Ectodermal cell (in vitro differentiated cells): ENCODE results near the gene VARS2.

Experiments
- H3K27ac ChIP-seq: 2 replicates; pipeline ENCODE4 v1.7.0; 2013; ENCODE audit warnings: mild to moderate bottlenecking, low read depth, low read length; ENCODE audit not compliant: insufficient read depth, poor library complexity, severe bottlenecking
- H3K27me3 ChIP-seq: 2 replicates; pipeline ENCODE4 v1.7.0; 2013; ENCODE audit warnings: mild to moderate bottlenecking, low read length; ENCODE audit not compliant: insufficient read depth, control insufficient read depth, poor library complexity, severe bottlenecking
- H3K36me3 ChIP-seq: one replicate; pipeline ENCODE4 v1.7.0; 2013; ENCODE audit warnings: low read length; ENCODE audit not compliant: control insufficient read depth, insufficient read depth
- H3K4me1 ChIP-seq: one replicate; pipeline ENCODE4 v1.7.0; 2013; ENCODE audit warnings: low read length; ENCODE audit not compliant: control insufficient read depth, insufficient read depth
- H3K4me3 ChIP-seq: 2 replicates; pipeline ENCODE4 v1.7.0; 2013; ENCODE audit warnings: low read depth, low read length, control low read depth; ENCODE audit not compliant: insufficient read depth
- H3K9me3 ChIP-seq: 2 replicates; pipeline ENCODE4 v1.7.0; 2013; ENCODE audit warnings: mild to moderate bottlenecking, low read length, moderate library complexity; ENCODE audit not compliant: control insufficient read depth
- WGBS, 2 experiments: methylation state at CpG; one replicate each; pipeline ENCODE4 v1.1.7; 2013; ENCODE audit warnings: missing lambda C conversion rate in 2 of 2; 5-methylcytosine and 5-hydroxymethylcytosine counted together

The VARS2 gene

DNA sequence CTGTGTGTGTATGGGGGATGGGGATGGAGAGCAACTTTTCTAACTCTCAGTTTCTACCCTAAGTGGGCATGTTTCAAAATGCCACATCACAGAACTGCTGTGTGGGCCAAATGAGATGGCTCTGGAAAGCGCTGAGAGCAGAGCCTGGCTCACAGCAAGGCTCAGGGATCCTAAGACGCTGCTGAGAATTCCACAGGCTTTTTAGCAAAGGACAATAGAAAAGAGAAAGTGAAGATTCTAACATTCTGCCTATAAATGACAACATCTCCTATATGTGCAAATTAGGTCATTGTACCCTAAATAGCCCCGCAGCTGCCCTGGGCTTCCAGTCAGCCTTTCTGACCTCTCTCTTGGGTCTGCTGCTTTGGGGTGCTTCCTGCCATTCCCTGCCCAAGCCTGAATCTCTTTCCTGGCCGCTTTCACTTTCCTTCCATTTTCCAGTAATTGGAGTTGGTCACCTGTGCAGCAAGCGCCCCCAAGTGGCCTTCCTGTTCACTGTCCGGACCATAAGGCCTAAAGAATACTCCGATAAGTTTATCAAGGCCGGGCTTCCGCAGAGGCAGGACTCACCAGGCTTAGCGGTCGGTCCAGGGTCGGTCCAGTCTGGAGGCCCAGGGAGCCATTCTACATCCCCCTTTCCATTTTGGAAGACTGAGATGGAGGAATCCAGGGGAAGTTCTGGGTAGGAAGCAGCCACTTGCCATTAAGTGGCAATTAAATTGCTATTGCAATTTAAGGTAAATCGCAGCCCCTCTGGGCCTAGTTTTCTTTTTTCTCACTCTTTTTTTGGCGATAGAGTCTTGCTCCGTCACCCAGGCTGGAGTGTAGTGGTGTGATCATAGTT lies 36.4 kb upstream of the VARS2 start:
- Histone ChIP-seq H3K27me3 (no peaks in the 10 kb centered on the region), H3K36me3 (no peaks in the 10 kb centered on the region), H3K4me3 (no peak overlapping the region), H3K4me1 (peaks cover 21% of the 10 kb centered on the region), H3K27ac (no peak overlapping the region), H3K9me3 (peaks cover 1% of the 10 kb centered on the region)
- WGBS, 2 experiments: 23 to 28% methylated on average over 15 of the region's 15 CpGs

DNA sequence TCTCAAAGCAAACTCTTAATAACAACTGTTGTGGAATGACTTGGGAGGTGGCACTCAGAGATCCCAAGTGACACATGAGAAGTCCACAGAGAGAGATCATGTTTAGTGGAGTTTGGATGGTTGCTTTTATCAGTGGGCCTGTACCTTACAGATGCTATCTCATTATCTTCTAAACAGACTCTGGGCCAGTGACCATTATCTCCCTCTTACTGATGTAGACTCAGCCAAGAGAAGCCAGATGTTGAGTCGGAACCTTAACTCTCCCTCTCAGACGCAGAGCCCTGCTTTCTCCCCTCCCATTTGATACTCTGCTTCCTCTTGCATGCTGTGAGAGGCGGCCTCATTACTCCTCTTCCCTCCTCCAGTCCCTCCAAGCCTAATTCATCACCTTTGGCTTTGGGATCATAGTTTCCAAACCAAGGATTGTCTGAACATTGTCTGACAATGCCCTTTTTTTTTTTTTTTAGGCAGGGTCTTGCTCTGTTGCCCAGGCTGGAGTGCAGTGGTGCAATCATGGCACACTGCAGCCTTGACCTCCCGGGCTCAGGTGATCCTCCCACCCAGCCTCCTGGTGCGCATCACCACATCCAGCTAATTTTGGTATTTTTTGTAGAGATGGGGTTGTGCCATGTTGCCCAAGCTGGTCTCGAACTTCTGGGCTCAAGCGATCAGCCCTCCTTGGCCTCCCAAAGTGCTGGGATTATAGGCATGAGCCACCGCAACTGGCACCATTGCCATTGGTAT lies 34.2 kb upstream of the VARS2 start:
- H3K27ac ChIP-seq: peak overlapping the region; percentile 88
- WGBS, 2 experiments: 60 to 63% methylated on average over 8 of the region's 8 CpGs
- H3K27me3 ChIP-seq: no peaks in the 10 kb centered on the region
- peaks cover 21% of the 10 kb centered on the region for H3K4me1 ChIP-seq
- H3K36me3 ChIP-seq: no peaks in the 10 kb centered on the region
- H3K4me3 ChIP-seq: peak overlapping the region; percentile 55
- H3K9me3 ChIP-seq: no peaks in the 10 kb centered on the region

DNA sequence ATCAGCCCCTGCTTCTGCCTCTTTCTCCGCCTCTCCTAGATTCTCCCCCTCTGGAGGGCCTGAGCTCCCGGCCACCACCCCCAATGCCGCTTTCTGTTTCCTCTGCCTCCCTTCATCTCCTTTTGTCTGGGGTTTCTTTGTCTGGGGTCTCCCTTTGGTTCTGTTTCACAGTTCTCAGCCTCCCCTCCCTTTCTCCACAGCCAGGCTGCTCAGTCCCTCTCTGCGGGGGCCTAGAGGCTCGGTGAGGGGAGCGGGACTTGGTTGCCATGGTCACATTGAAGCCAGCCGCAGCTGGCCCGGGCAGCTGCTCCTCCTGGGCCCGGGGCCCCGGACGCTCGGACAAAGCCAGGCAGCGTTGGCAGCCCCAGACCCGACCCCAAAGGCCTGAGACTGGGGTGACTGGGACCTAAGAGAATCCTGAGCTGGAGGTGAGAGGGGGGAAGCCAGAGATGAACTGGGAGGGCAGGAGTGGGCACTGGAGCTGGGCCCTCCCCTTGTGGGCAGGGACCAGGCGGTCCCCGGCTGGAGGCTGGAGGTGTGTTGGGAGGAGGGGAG lies 33.3 kb upstream of the VARS2 start:
- H3K27me3 ChIP-seq: no peaks in the 10 kb centered on the region
- H3K4me3 ChIP-seq: peak overlapping the region; percentile 55
- no peaks in the 10 kb centered on the region for H3K36me3 ChIP-seq
- WGBS, 2 experiments: 0 to 1% methylated on average over 16 of the region's 16 CpGs
- no peaks in the 10 kb centered on the region for H3K9me3 ChIP-seq
- peak overlapping the region; percentile 88 for H3K27ac ChIP-seq
- peaks cover 21% of the 10 kb centered on the region for H3K4me1 ChIP-seq

DNA sequence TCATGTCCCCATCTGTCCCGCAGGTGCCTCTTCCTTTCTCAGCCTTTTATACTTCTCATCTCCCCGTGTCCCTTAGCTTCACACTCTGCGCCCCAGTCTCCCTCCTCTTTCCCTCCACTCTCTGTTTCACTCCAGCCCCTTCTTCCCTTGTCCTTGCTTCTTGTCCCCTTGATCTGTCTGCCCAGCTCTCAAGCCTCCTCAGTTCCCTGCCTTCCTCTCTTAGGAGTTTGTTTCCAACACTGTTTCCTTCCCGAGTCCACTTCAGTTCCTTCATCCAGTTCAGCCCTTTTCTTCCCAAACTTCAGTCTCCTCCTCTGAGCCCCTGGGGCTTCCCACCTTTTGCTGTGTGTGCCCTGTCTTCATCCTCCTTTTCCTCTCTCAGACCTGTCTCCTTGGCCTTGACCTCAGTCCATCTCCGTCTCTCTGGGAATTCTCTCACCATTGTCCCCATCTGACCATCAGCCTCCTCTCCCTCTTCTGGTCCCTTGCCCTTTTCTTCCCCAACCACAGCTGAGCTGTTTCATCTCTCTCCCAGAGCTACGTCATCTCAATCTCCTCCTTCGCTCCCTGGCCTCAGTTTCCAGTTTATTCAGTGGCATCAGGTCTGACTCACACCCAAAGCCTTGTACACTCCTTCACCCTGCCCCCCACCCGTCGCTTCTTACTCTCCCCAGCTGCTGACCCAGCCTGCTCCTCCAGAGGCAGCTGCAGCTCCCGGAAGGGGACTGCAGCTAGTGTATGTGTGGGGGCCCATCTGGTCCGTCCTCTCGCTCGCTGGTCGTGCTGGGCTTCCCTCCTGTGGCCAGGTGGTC lies 32.4 kb upstream of the VARS2 start:
- Histone ChIP-seq H3K4me3 (peak overlapping the region; percentile 55), H3K27me3 (no peaks in the 10 kb centered on the region), H3K27ac (peak overlapping the region; percentile 88), H3K9me3 (no peaks in the 10 kb centered on the region), H3K4me1 (peaks cover 22% of the 10 kb centered on the region), H3K36me3 (no peaks in the 10 kb centered on the region)
- 16 to 19% methylated on average over 14 of the region's 14 CpGs for WGBS, 2 experiments

DNA sequence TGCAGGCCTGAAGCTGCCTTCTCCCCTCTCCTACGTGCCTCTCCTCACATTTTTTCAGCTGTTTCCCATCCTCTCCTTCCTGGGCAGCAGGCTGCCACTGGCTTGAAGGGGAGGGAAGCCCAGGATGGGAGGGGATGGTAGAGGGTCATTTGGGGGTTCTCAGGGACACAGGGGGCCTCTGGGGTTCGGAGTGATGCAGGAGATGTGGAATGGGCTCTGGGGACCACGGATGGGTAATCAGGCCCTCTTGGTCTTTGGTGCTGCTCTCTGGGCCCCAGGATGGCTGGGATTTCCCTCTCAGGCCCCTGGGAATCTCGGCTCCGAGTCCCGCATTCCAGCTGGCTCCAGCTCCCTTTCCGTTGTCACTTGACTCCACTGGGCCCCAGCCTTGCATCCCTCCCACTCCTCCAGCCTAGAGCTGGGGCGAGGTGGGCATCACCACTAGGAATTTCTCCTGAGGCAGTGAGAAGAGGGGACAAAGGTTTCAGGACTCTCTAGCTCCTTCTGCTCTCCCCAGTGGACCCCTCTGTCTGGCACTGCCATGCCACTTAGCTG lies 31.8 kb upstream of the VARS2 start:
- Histone ChIP-seq H3K27me3 (no peaks in the 10 kb centered on the region), H3K4me3 (peak overlapping the region; percentile 55), H3K9me3 (no peaks in the 10 kb centered on the region), H3K4me1 (peaks cover 27% of the 10 kb centered on the region), H3K36me3 (no peaks in the 10 kb centered on the region), H3K27ac (peak overlapping the region; percentile 88)
- 4 to 6% methylated on average over 8 of the region's 8 CpGs for WGBS, 2 experiments

DNA sequence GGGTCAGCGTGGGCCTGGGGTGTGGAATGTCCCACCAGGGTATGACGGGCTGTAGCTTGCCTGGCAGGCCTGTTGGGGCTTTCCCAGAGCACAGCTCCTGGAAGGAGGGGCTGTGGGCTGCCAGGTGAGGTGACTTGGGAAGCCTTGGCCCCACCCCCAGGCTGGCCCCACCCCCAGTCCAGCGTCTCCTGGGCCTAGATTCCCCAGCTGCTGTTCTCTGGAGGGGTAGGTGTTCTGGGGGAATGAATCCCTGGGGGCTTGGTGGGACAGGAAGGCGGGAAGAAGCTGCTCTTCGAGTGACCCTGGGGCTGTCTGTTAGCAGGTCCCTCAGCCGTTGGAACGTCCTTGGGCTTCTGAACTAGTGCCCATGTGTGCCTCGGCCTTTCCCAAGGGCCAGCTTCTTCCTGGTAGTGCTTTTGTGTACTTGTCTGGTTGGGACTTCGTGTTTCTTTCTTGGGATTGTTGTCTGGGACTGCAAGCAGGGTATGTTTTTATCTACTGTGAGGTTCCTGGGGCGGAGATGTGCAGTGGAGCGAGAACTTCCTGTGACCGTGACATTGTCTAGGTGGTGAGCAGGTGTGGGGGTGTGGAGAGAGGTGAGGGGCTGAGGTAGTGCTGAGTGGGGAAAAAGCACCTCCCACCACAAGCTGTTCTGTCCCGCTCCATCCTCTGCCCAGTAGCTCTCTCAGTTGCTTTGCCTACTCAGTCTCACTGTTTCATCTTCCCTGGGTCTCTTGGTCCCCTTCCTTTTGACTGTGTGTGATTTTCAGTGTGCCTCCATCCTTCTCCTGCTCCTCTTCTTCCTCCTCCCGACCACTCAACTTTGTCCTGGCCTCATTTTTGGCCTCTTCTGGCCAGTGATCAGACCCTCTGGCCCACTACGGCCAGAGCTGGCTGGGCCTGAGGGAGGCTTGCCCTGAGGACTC lies 31.0 kb upstream of the VARS2 start:
- 15 to 16% methylated on average over 15 of the region's 15 CpGs for WGBS, 2 experiments
- Histone ChIP-seq H3K4me1 (peaks cover 30% of the 10 kb centered on the region), H3K4me3 (peak overlapping the region; percentile 55)

DNA sequence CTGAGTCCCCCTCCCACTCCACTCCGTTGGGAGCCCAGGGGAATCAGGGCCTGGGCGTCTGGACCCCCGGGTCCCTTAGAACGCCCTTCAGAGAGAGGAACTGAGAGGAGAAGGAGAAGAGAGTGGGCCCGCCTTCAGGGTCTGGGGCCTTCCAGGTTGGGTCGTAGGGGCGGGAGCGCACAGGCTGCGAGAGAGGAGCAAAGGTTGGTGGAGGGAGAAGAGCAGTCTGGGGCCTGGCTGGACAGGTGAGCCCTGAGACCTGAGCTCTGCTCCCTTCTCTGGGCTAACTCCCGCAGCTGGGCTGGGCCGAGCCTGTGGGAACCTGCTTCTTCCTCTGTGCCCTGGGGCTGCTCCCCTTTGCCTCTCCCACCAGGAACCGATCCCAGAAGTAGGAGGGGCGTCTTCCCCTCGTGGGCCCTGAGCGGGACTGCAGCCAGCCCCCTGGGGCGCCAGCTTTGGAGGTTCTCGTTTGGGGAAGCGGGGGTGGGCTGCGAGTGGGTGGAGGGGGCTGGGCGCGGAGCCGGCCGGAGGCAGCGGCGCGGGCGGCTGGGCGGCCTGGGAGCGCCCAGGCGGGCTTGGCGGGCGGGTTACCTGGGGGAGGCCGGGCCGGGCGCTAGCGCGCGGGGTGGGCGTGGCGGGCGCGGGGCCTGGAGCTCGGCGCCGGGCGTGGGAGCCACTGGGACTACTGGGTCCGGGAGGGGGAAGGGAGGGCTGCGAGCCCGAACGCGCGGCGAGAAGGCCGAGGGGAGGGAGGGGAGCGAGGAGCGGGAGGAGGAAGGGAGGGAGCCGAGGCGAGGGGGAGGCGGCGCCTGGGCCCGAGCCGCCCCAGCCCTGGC lies 30.1 kb upstream of the VARS2 start, which contains the start of gene DDR1:
Gene DDR1 (plus strand): TSS at position 835 of the 836 bp plus-strand sequence. CDS start 4,211 bp downstream, outside the sequence.
- H3K9me3 ChIP-seq: no peaks in the 10 kb centered on the region
- H3K4me1 ChIP-seq: peaks cover 24% of the 10 kb centered on the region
- H3K36me3 ChIP-seq: peaks cover 5% of the 10 kb centered on the region
- peak within 1 kb of the TSS; percentile 96 for H3K27ac ChIP-seq
- 1% methylated on average over 62 of the region's 62 CpGs for WGBS, 2 experiments
- H3K27me3 ChIP-seq: no peaks in the 10 kb centered on the region
- H3K4me3 ChIP-seq: peak within 1 kb of the TSS; percentile 55

More for the DNA sequence above, 31.0 kb upstream of the VARS2 start:
- no peaks in the 10 kb centered on the region for H3K9me3 ChIP-seq
- H3K36me3 ChIP-seq: no peaks in the 10 kb centered on the region
- peak overlapping the region; percentile 88 for H3K27ac ChIP-seq
- no peaks in the 10 kb centered on the region for H3K27me3 ChIP-seq

DNA sequence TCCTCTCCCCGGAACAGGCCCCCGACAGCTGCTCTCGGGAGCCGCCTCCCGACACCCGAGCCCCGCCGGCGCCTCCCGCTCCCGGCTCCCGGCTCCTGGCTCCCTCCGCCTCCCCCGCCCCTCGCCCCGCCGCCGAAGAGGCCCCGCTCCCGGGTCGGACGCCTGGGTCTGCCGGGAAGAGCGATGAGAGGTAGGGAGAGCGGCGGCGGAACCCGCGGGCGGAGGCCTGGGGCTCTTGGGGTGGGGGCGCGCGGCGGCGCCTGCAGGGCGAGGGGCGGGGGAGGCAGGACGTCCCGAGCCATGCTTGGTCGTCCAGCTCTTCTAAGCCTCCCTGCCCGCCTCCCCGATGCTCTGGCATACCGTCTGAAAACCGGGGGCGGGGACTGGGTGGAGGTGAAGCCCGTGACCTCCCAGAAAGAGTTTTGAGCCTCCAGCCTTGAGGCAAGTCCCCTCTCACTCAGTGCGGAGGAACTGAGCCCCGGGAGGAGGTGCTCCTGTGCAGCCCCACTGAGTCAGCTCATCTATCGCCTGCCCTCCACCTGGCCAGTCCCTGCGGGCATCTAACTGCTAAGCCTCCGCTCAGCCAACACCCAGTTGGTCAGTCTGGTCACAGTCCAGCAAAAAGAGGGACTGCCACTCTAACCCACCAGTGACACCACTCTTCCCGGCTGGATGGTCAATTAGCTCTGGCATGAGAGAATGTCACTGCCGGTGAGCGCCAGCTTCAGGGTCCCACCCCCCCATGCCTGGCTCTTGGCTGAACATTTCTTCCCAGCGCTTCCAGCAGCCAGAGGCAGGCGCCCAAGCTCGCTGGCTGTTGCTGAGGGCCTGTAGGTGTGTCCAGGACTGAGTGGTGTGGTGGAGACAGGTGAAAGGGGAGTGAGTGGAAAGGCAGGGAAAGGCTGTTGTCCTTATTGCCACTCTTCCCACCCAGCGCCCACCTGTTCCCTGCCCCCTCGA lies 29.2 kb upstream of the VARS2 start:
- peaks cover 13% of the 10 kb centered on the region for H3K36me3 ChIP-seq

More for the DNA sequence above, 29.2 kb upstream of the VARS2 start:
- Histone ChIP-seq H3K9me3 (no peaks in the 10 kb centered on the region), H3K4me1 (peaks cover 20% of the 10 kb centered on the region), H3K4me3 (peak overlapping the region; percentile 55), H3K27ac (peak overlapping the region; percentile 96), H3K27me3 (no peaks in the 10 kb centered on the region)
- WGBS, 2 experiments: 3% methylated on average over 59 of the region's 59 CpGs
